ENCODE results near the gene ZEB1. TPM values are rescaled to one million over a fixed set of nuclear protein-coding genes. Genes with fewer than 3 reads are reported as not detected.

ZEB1 gene
- total RNA-seq, 1 experiment from 2014 or later = 10.3 TPM

DNA sequence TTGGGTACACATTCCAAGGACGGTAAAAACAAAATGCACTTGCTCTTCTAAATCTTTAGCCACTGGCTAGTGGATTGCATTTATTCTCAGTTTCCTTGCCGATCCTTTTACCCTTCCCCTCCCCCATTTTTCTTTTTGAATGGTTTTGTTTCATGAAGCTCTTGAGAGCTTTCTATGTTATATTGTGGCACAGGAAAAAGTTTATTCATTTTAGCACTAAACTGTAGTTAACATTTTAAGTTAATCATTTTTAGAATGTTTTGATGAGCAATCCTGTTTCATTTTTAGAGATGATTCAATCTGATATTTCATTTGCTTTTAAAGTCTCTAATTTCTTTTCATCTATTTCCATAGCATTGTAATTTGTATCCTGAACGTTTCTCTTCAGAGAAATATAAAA, 24.0 kb downstream of the ZEB1 start:
- H3K4me3 Mint-ChIP-seq (ENCODE audit: low read depth, unreplicated experiment) = no peak overlapping the region
- DNase-seq = no peak
- H3K27ac Mint-ChIP-seq (ENCODE audit: unreplicated experiment) = no peak overlapping the region
- H3K9me3 Mint-ChIP-seq (ENCODE audit: low read depth, unreplicated experiment) = no peaks in the 10 kb centered on the region
- CTCF ChIA-PET = interaction anchor here (1.0 kb wide), 1 partner anchor 10 kb away, joined by 3 read pairs; no protein-coding TSS in a partner anchor
- BruUV-seq (replicated peaks) = no TSS peak
- intact Hi-C loops (cut with micrococcal nuclease; ENCODE audit: unreplicated experiment) = loop anchor here (10.0 kb wide), 1 partner anchor 558 kb away; no protein-coding TSS in a partner anchor
- no peaks in the 10 kb centered on the region for H3K36me3 Mint-ChIP-seq (ENCODE audit: insufficient read depth, unreplicated experiment)
- no peaks in the 10 kb centered on the region for H3K4me1 Mint-ChIP-seq (ENCODE audit: low read depth, unreplicated experiment)
- H3K27me3 Mint-ChIP-seq (ENCODE audit: unreplicated experiment) = no peaks in the 10 kb centered on the region
- TF ChIP-seq, protein P1, sequence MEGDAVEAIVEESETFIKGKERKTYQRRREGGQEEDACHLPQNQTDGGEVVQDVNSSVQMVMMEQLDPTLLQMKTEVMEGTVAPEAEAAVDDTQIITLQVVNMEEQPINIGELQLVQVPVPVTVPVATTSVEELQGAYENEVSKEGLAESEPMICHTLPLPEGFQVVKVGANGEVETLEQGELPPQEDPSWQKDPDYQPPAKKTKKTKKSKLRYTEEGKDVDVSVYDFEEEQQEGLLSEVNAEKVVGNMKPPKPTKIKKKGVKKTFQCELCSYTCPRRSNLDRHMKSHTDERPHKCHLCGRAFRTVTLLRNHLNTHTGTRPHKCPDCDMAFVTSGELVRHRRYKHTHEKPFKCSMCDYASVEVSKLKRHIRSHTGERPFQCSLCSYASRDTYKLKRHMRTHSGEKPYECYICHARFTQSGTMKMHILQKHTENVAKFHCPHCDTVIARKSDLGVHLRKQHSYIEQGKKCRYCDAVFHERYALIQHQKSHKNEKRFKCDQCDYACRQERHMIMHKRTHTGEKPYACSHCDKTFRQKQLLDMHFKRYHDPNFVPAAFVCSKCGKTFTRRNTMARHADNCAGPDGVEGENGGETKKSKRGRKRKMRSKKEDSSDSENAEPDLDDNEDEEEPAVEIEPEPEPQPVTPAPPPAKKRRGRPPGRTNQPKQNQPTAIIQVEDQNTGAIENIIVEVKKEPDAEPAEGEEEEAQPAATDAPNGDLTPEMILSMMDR (IDR thresholded peaks at IDR 0.05; ENCODE audit: unreplicated experiment) = no peak

DNA sequence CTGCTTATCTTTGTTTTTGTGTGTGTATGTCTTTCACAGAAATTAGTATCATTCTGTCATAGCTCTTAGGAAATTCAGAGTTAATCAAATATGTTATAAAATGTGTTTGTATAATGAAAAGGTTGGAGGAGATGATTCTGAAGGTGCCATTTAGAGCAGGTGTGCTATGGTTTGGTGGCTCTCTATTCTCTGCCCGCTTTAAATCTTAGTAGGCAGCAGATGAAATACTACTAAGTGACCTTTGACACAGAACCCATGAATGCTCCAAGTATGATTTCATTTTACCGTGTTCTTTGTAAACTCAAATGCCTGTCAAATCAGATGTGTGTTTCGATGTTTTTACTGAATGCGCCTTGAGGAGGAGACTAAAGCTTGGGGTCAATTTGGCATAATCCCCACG, 24.5 kb downstream of the ZEB1 start:
- no peaks in the 10 kb centered on the region for H3K9me3 Mint-ChIP-seq (ENCODE audit: low read depth, unreplicated experiment)
- no TSS peak for BruUV-seq (replicated peaks)
- H3K4me3 Mint-ChIP-seq (ENCODE audit: low read depth, unreplicated experiment) = no peak overlapping the region
- TF ChIP-seq, protein P1 (IDR thresholded peaks at IDR 0.05; ENCODE audit: unreplicated experiment) = no peak
- no peaks in the 10 kb centered on the region for H3K4me1 Mint-ChIP-seq (ENCODE audit: low read depth, unreplicated experiment)
- no peak overlapping the region for H3K27ac Mint-ChIP-seq (ENCODE audit: unreplicated experiment)
- intact Hi-C loops (cut with micrococcal nuclease; ENCODE audit: unreplicated experiment) = loop anchor here (10.0 kb wide), 1 partner anchor 559 kb away; no protein-coding TSS in a partner anchor
- CTCF ChIA-PET = no interaction called here
- H3K27me3 Mint-ChIP-seq (ENCODE audit: unreplicated experiment) = no peaks in the 10 kb centered on the region
- DNase-seq = no peak
- no peaks in the 10 kb centered on the region for H3K36me3 Mint-ChIP-seq (ENCODE audit: insufficient read depth, unreplicated experiment)

DNA sequence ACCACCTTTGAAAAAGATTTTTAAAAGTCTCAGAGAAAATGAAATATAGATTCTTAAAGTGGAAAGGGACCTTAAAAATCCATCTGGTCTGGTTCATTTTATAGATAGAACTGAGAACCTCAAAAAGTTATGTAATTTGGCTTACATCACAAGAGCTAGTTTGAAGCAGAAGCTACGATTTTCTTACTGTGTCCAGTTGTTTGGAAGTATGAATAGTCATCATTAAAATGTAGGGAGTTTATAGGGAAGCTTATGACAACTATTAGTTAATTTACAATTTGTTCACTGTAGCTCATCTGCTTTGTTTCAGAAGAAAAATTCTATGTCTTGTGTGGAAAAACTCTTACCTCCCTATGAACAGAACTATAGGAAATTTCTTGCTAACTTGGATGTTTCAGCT, 26.9 kb downstream of the ZEB1 start:
- no peak overlapping the region for H3K27ac Mint-ChIP-seq (ENCODE audit: unreplicated experiment)
- H3K36me3 Mint-ChIP-seq (ENCODE audit: insufficient read depth, unreplicated experiment) = no peaks in the 10 kb centered on the region
- CTCF ChIA-PET = no interaction called here
- H3K9me3 Mint-ChIP-seq (ENCODE audit: low read depth, unreplicated experiment) = no peaks in the 10 kb centered on the region
- no peak for DNase-seq
- intact Hi-C loops (cut with micrococcal nuclease; ENCODE audit: unreplicated experiment) = loop anchor here (10.0 kb wide), 1 partner anchor 561 kb away; no protein-coding TSS in a partner anchor
- TF ChIP-seq, protein P1 (IDR thresholded peaks at IDR 0.05; ENCODE audit: unreplicated experiment) = no peak
- BruUV-seq (replicated peaks) = no TSS peak
- no peaks in the 10 kb centered on the region for H3K27me3 Mint-ChIP-seq (ENCODE audit: unreplicated experiment)
- H3K4me3 Mint-ChIP-seq (ENCODE audit: low read depth, unreplicated experiment) = no peak overlapping the region
- H3K4me1 Mint-ChIP-seq (ENCODE audit: low read depth, unreplicated experiment) = peaks cover 15% of the 10 kb centered on the region

DNA sequence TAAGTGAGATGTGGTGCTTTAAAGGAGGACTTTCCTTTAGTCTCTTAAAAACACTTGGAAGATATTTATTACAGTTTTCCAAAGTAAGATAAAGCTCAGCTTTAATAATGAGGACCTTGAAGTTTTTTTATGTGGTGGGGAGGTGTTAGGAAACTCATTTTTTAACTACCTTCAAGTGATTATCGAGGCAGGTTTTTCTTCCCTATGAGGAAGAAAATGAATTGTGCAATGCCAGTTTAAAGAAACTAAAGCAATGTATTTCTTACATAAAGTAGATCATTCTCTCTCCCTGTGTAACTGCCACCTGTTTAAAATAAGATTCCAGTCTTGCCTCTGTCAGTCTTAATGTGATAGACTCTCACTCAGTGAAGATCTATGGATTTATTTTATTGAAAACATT, 27.9 kb downstream of the ZEB1 start:
- Mint-ChIP-seq H3K27me3 (ENCODE audit: unreplicated experiment) (no peaks in the 10 kb centered on the region), H3K4me1 (ENCODE audit: low read depth, unreplicated experiment) (peaks cover 15% of the 10 kb centered on the region), H3K9me3 (ENCODE audit: low read depth, unreplicated experiment) (no peaks in the 10 kb centered on the region), H3K27ac (ENCODE audit: unreplicated experiment) (no peak overlapping the region), H3K4me3 (ENCODE audit: low read depth, unreplicated experiment) (no peak overlapping the region), H3K36me3 (ENCODE audit: insufficient read depth, unreplicated experiment) (no peaks in the 10 kb centered on the region)
- no peak for DNase-seq
- TF ChIP-seq, protein P1 (IDR thresholded peaks at IDR 0.05; ENCODE audit: unreplicated experiment) = no peak
- intact Hi-C loops (cut with micrococcal nuclease; ENCODE audit: unreplicated experiment) = loop anchor here (10.0 kb wide), 1 partner anchor 562 kb away; no protein-coding TSS in a partner anchor
- CTCF ChIA-PET = no interaction called here
- no TSS peak for BruUV-seq (replicated peaks)

All from Calu3 (cell line).